Measurements from ENCODE around the gene LRIG1.

GRCh38 chr3:66427352-66427751, 73.5 kb downstream of the LRIG1 start:
- TF ChIP-seq CTCF (IDR thresholded peaks at IDR 0.05) (no peak), POLR2A (IDR thresholded peaks at IDR 0.05; ENCODE audit: low read depth) (no peak)
